ENCODE results near the gene PCDHB4.
A peak's percentile ranks its signal among the peaks of the same experiment; 100 is the strongest.
"Not testable (repeated sequence)": the region's sequence is repeated elsewhere in the genome, so short reads cannot be mapped to it uniquely, and the experiment has no call there.

Gene PCDHB4

DNA sequence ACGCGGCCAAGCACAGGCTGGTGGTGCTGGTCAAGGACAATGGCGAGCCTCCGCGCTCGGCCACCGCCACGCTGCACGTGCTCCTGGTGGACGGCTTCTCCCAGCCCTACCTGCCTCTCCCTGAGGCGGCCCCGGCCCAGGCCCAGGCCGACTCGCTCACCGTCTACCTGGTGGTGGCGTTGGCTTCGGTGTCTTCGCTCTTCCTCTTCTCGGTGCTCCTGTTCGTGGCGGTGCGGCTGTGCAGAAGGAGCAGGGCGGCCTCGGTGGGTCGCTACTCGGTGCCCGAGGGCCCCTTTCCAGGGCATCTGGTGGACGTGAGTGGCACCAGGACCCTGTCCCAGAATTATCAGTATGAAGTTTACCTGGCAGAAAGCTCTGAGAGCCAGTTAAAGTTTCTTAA, 36.3 kb downstream of the PCDHB4 start:
- H3K27me3 ChIP-seq (ENCODE audit: low read depth); H3K9me3 ChIP-seq; DNase-seq (ENCODE audit: low spot score in 2 of 2); H3K36me3 ChIP-seq (replicated peaks); in situ Hi-C loops (cut with MboI; ENCODE audit: low sequenced_read_pairs); H3K4me3 ChIP-seq; H3K4me1 ChIP-seq: not testable (repeated sequence)

DNA sequence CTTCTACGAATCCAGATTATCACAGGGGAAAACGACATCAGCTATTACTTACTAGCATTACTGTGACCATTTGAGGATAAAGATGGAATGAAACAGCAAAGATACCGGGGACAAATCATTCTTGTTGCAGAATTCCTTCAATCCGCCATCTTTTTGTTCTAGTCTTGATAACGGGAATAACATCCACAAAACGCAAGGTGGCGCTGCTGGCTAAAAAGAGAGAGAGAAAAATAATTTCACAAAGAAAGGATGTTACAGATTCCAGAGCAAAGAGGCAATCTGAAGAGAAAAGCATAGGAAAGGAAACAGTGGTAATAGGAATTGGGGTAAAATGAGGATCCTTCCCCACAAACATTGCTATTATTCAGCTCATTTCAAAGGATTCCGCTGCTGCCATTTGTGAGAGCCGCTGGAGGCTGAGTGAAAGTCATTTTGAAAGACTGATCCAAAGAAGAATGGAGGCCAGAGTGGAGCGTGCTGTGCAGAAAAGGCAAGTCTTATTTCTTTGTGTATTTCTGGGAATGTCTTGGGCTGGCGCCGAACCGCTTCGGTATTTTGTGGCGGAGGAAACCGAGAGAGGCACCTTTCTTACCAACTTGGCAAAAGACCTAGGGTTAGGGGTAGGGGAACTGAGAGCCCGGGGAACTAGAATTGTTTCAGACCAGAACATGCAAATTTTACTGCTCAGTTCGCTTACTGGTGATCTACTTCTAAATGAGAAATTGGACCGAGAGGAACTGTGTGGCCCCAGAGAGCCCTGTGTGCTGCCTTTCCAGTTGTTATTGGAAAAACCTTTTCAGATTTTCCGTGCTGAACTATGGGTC, 51.0 kb downstream of the PCDHB4 start, which contains the start of gene PCDHB7:
Gene PCDHB7, plus strand, starts transcription at position 264 of the 824 bp plus-strand sequence. Its CDS starts 192 bp downstream, at position 456.
- peak; percentile 32 to 65 for DNase-seq (ENCODE audit: low spot score in 2 of 2)
- no peaks in the 10 kb centered on the region for H3K4me1 ChIP-seq
- no peaks in the 10 kb centered on the region for H3K9me3 ChIP-seq
- no peaks in the 10 kb centered on the region for H3K27me3 ChIP-seq (ENCODE audit: low read depth)
- in situ Hi-C loops (cut with MboI; ENCODE audit: low sequenced_read_pairs), result no loop called here
- no peak within 1 kb of the TSS for H3K4me3 ChIP-seq
- H3K36me3 ChIP-seq (replicated peaks), result no peaks in the 10 kb centered on the region

GRCh38 chr5:141174291-141175104, 52.9 kb downstream of the PCDHB4 start:
- H3K36me3 ChIP-seq (replicated peaks); DNase-seq (ENCODE audit: low spot score in 2 of 2); H3K9me3 ChIP-seq; H3K4me1 ChIP-seq; H3K4me3 ChIP-seq; H3K27me3 ChIP-seq (ENCODE audit: low read depth); in situ Hi-C loops (cut with MboI; ENCODE audit: low sequenced_read_pairs): not testable (repeated sequence)

Data from HAP-1 (cell line).